ENCODE data around the gene LINGO3. TPM values are rescaled to one million over a fixed set of nuclear protein-coding genes. Genes with fewer than 3 reads are reported as not detected.
A peak's percentile ranks its signal among the peaks of the same experiment; 100 is the strongest.

Gene LINGO3
- total and polyA plus RNA-seq, 2 experiments from 2014 or later, result 0.23 to 2.1 TPM

GRCh38 chr19:2345794-2346663, 38.1 kb upstream of the LINGO3 start:
- Histone ChIP-seq H3K4me3 (no peak overlapping the region), H3K27me3 (no peaks in the 10 kb centered on the region), H3K36me3 (peaks cover 11% of the 10 kb centered on the region), H3K27ac (no peak overlapping the region), H3K4me1 (ENCODE audit: low read depth) (no peaks in the 10 kb centered on the region), H3K9me3 (ENCODE audit: low read depth) (no peaks in the 10 kb centered on the region)
- peak in 1 of 2 donors; percentile 65 for DNase-seq (ENCODE audit: low read depth in 1 of 2, low spot score in 1 of 2)
- TF ChIP-seq CTCF (IDR thresholded peaks at IDR 0.05; ENCODE audit: low read depth, low read length), result no peak

- Histone ChIP-seq H3K27ac (no peak overlapping the region), H3K27me3 (no peaks in the 10 kb centered on the region), H3K36me3 (peaks cover 11% of the 10 kb centered on the region), H3K9me3 (ENCODE audit: low read depth) (no peaks in the 10 kb centered on the region), H3K4me3 (no peak overlapping the region), H3K4me1 (ENCODE audit: low read depth) (no peaks in the 10 kb centered on the region)
- TF ChIP-seq CTCF (IDR thresholded peaks at IDR 0.05; ENCODE audit: low read depth, low read length), result no peak
- no peak for DNase-seq (ENCODE audit: low read depth in 1 of 2, low spot score in 1 of 2)
Measured at GRCh38 chr19:2345076-2345475, 37.1 kb upstream of the LINGO3 start.

GRCh38 chr19:2344381-2344870, 36.5 kb upstream of the LINGO3 start:
- Histone ChIP-seq H3K36me3 (peaks cover 14% of the 10 kb centered on the region), H3K4me1 (ENCODE audit: low read depth) (no peaks in the 10 kb centered on the region), H3K27ac (no peak overlapping the region), H3K4me3 (no peak overlapping the region), H3K27me3 (no peaks in the 10 kb centered on the region), H3K9me3 (ENCODE audit: low read depth) (no peaks in the 10 kb centered on the region)
- no peak for TF ChIP-seq CTCF (IDR thresholded peaks at IDR 0.05; ENCODE audit: low read depth, low read length)
- no peak for DNase-seq (ENCODE audit: low read depth in 1 of 2, low spot score in 1 of 2)

- Histone ChIP-seq H3K4me1 (ENCODE audit: low read depth) (no peaks in the 10 kb centered on the region), H3K36me3 (peaks cover 14% of the 10 kb centered on the region)
- no peak for TF ChIP-seq CTCF (IDR thresholded peaks at IDR 0.05; ENCODE audit: low read depth, low read length)
Measured at GRCh38 chr19:2343289-2343982, 35.5 kb upstream of the LINGO3 start.

GRCh38 chr19:2342656-2343288, 34.8 kb upstream of the LINGO3 start:
- Histone ChIP-seq H3K27me3 (no peaks in the 10 kb centered on the region), H3K27ac (no peak overlapping the region), H3K36me3 (peaks cover 14% of the 10 kb centered on the region), H3K4me1 (ENCODE audit: low read depth) (no peaks in the 10 kb centered on the region), H3K4me3 (no peak overlapping the region), H3K9me3 (ENCODE audit: low read depth) (no peaks in the 10 kb centered on the region)
- TF ChIP-seq CTCF (IDR thresholded peaks at IDR 0.05; ENCODE audit: low read depth, low read length), result no peak
- no peak for DNase-seq (ENCODE audit: low read depth in 1 of 2, low spot score in 1 of 2)

More at GRCh38 chr19:2343289-2343982, 35.5 kb upstream of the LINGO3 start:
- Histone ChIP-seq H3K4me3 (no peak overlapping the region), H3K27me3 (no peaks in the 10 kb centered on the region), H3K9me3 (ENCODE audit: low read depth) (no peaks in the 10 kb centered on the region), H3K27ac (no peak overlapping the region)
- no peak for DNase-seq (ENCODE audit: low read depth in 1 of 2, low spot score in 1 of 2)
